Lung (tissue), 12 donors: ENCODE measurements around the gene ATRNL1. TPM values are rescaled to one million over a fixed set of nuclear protein-coding genes. Genes with fewer than 3 reads are reported as not detected.

Source experiments
- ATAC-seq: fragments of 200-7000 bp; cut with Tn5 transposase; one replicate; pipeline ENCODE4 v1.9.1; 2020; ENCODE audit warnings: moderate number of reproducible peaks; ENCODE audit not compliant: insufficient read depth, low FRiP score
- DNase-seq, 3 donors: peaks; one replicate each; pipeline ENCODE4 v3.0.0-alpha.2; 2013 to 2017
- H3K27ac ChIP-seq, 2 donors: one replicate each; pipeline ENCODE4 v1.5.1; 2013; ENCODE audit warnings: mild to moderate bottlenecking in 2 of 2, moderate library complexity in 2 of 2, control low read depth in 1 of 2, inconsistent platforms in 1 of 2, low read depth in 1 of 2, low read length in 1 of 2
- H3K27me3 ChIP-seq, 3 donors: one replicate each; pipeline ENCODE4 v1.5.1; 2013; ENCODE audit warnings: low read length in 2 of 3; ENCODE audit not compliant: control insufficient read depth in 3 of 3, insufficient read depth in 3 of 3
- H3K36me3 ChIP-seq, 4 donors: one replicate each; pipeline ENCODE4 v1.5.1; 2013; ENCODE audit warnings: low read length in 4 of 4, mild to moderate bottlenecking in 1 of 4, moderate library complexity in 1 of 4; ENCODE audit not compliant: control insufficient read depth in 4 of 4, insufficient read depth in 4 of 4
- H3K4me1 ChIP-seq, 5 donors: one replicate each; pipeline ENCODE4 v1.5.1; 2013; ENCODE audit warnings: low read length in 5 of 5, mild to moderate bottlenecking in 2 of 5, moderate library complexity in 1 of 5; ENCODE audit not compliant: control insufficient read depth in 5 of 5, insufficient read depth in 5 of 5
- H3K4me3 ChIP-seq: one replicate; pipeline ENCODE4 v1.5.1; 2013; ENCODE audit warnings: mild to moderate bottlenecking, control low read depth, moderate library complexity
- H3K9ac ChIP-seq, 2 donors: one replicate each; pipeline ENCODE4 v1.5.1; 2013; ENCODE audit warnings: low read length in 2 of 2, control low read depth in 1 of 2; ENCODE audit not compliant: insufficient read depth in 1 of 2
- H3K9me3 ChIP-seq, 4 donors: one replicate each; pipeline ENCODE4 v1.5.1; 2013; ENCODE audit warnings: low read length in 3 of 4, mild to moderate bottlenecking in 1 of 4, moderate library complexity in 1 of 4; ENCODE audit not compliant: control insufficient read depth in 4 of 4, insufficient read depth in 3 of 4
- CTCF ChIP-seq: IDR thresholded peaks from 2 replicates; pipeline ENCODE4 v1.5.1; 2012; ENCODE audit warnings: mild to moderate bottlenecking; ENCODE audit errors: control extremely low read depth, extremely low read depth
- WGBS, 2 donors: extraction: QIAGEN DNeasy Blood & Tissue Kit; methylation state at CpG; one replicate each; pipeline ENCODE4 v1.1.7; 2013; 5-methylcytosine and 5-hydroxymethylcytosine counted together
- polyA plus RNA-seq, 2 donors: library from polyadenylated mRNA; stranded (reverse); fragments of 200-250 nt; gene quantifications; one replicate each; pipeline ENCODE4 v1.2.1, GENCODE V29; 2013
- total RNA-seq, 2 donors: library from RNA; depleted of rRNA in 1 of 2; stranded (reverse); fragments of >200 nt in 1 of 2; gene quantifications; one replicate each; pipeline ENCODE4 v1.2.1, GENCODE V29; 2014 to 2021
- donor health status: control.
- donor health status: control.
- donor health status: Bipolar disorder and iron deficiency.
- donor health status: healthy.
- donor health status: DM: yes; HTN: yes; CAD: no.

Gene ATRNL1
- total and polyA plus RNA-seq, 4 donors, result 0.05 to 11.1 (median 0.24) TPM

DNA sequence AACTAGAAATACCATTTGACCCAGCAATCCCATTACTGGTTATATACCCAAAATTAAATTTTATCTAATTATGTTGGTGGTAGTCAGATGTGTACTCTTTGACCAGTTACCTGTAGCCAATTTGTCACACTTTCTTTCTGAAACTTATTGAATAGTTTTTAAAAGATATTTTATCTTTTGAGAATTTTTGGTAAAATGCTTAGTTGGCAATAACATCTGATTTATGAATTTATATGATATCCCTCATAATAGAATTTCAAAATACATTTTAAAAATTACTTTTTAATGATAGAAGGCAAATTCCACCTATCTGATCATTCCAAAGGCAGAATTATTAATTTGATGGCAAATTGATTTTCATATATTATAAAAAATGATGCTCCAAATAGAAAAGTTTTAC lies 569.3 kb downstream of the ATRNL1 start:
- ATAC-seq (no peak), DNase-seq (no peak)
- no peaks in the 10 kb centered on the region for H3K9me3 ChIP-seq
- no peaks in the 10 kb centered on the region for H3K27me3 ChIP-seq
- H3K4me1 ChIP-seq, result no peaks in the 10 kb centered on the region
- no peak overlapping the region for H3K9ac ChIP-seq
- H3K27ac ChIP-seq, result no peak overlapping the region
- no peaks in the 10 kb centered on the region for H3K36me3 ChIP-seq
- no peak overlapping the region for H3K4me3 ChIP-seq
- TF ChIP-seq CTCF, result no peak

GRCh38 chr10:115665549-115665948 lies 572.4 kb downstream of the ATRNL1 start:
- no peak for TF ChIP-seq CTCF
- no peak overlapping the region for H3K27ac ChIP-seq
- ATAC-seq, result no peak
- H3K9ac ChIP-seq, result no peak overlapping the region
- H3K4me3 ChIP-seq, result no peak overlapping the region
- no peak for DNase-seq
- H3K36me3 ChIP-seq, result no peaks in the 10 kb centered on the region
- H3K4me1 ChIP-seq, result no peaks in the 10 kb centered on the region
- H3K9me3 ChIP-seq, result no peaks in the 10 kb centered on the region
- H3K27me3 ChIP-seq, result no peaks in the 10 kb centered on the region
- 76 to 89% methylated on average over 2 of the region's 2 CpGs for WGBS, 2 donors

DNA sequence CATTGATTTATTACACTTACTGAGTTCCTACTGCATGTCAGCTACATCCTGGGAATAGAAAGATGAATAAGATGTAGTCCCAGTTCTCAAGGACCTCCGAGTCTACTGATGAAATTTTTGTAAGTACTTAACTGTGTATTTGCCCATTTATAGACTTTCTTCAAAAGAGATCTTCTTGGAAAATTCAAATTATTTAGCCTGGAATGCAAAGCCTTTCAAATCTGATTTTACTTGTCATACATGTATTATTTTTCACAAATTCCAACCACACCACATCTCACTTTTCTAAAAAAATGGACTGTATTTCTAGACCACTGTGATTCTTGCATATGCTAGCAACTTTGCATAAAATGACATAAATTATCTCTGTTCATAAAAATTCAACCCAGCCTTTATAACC lies 581.3 kb downstream of the ATRNL1 start:
- no peak for ATAC-seq
- no peak overlapping the region for H3K4me3 ChIP-seq
- TF ChIP-seq CTCF, result no peak
- H3K9ac ChIP-seq, result no peak overlapping the region
- H3K27me3 ChIP-seq, result no peaks in the 10 kb centered on the region
- DNase-seq, result no peak
- no peaks in the 10 kb centered on the region for H3K9me3 ChIP-seq
- H3K4me1 ChIP-seq, result no peaks in the 10 kb centered on the region
- H3K27ac ChIP-seq, result no peak overlapping the region
- WGBS, 2 donors, result 68 to 70% methylated on average over 1 of the region's 1 CpG
- no peaks in the 10 kb centered on the region for H3K36me3 ChIP-seq

DNA sequence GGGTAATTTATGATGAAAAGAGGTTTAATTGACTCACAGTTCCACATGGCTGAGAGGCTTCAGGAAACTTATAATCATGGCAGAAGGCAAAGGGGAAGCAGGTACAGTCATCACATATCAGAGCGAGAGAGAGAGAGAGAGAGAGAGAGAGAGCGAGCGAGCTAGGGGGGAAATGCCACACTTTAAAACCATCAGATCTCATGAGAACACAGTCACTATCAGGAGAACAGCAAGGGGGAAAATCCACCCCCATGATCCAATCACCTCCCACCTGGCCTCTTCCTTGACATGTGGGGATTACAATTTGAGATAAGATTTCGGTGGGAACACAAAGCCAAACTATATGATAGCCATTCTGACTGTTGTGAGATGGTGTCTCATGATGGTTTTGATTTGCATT lies 603.6 kb downstream of the ATRNL1 start:
- no peaks in the 10 kb centered on the region for H3K4me1 ChIP-seq
- 83 to 85% methylated on average over 4 of the region's 4 CpGs for WGBS, 2 donors
- ATAC-seq (no peak), DNase-seq (no peak)
- no peaks in the 10 kb centered on the region for H3K36me3 ChIP-seq
- no peak for TF ChIP-seq CTCF
- no peak overlapping the region for H3K9ac ChIP-seq
- H3K4me3 ChIP-seq, result no peak overlapping the region
- H3K27me3 ChIP-seq, result no peaks in the 10 kb centered on the region
- no peak overlapping the region for H3K27ac ChIP-seq
- no peaks in the 10 kb centered on the region for H3K9me3 ChIP-seq
